HCT116 (cell line): ENCODE data around the gene LOXL1. TPM values are rescaled to one million over a fixed set of nuclear protein-coding genes. Genes with fewer than 3 reads are reported as not detected.

Source experiments
- ATAC-seq: fragments of 200-7000 bp; cut with Tn5 transposase; 2 replicates; pipeline ENCODE4 v1.9.1; 2020; ENCODE audit warnings: mild to moderate bottlenecking, moderate library complexity
- BruUV-seq: library from RNA; stranded (reverse); fragments of 400-500 nt; replicated peaks from 2 replicates; lab custom pipeline; 2021; lab: Mats Ljungman, UMichigan
- CTCF ChIA-PET: fragments of 300-600 bp; sonication (Branson Sonifier 250); formaldehyde crosslinking; loops from one replicate; lab custom pipeline; 2021; ENCODE audit warnings: antibody characterized with exemption; lab: Charles Lee
- POLR2A ChIA-PET: fragments of 300-600, 350-600 bp; sonication (Branson Sonifier 250); formaldehyde crosslinking; loops from one replicate; lab custom pipeline; 2021; ENCODE audit warnings: antibody characterized with exemption; lab: Charles Lee
- RAD21 ChIA-PET, 2 experiments: fragments of 300-600 bp; sonication (Branson Sonifier 250); formaldehyde crosslinking; loops; one replicate each; lab custom pipeline; 2023; ENCODE audit warnings: low total read pairs in 2 of 2; ENCODE audit not compliant: uncharacterized antibody in 2 of 2, unreplicated experiment in 2 of 2, low non-redundant PET in 1 of 2; lab: Charles Lee
- DNase-seq: peaks from one replicate; pipeline ENCODE4 v3.0.0-alpha.2; 2010; ENCODE audit warnings: low read depth, low spot score
- H2AFZ ChIP-seq: fragments of 200-600 bp; shearing (Covaris generic), sonication (generic); 2 replicates; pipeline ENCODE4 v1.6.1; 2017; ENCODE audit warnings: low read depth, mixed run types, mixed read lengths, antibody characterized with exemption, low read length; ENCODE audit not compliant: poor library complexity, severe bottlenecking
- H3K27ac ChIP-seq: 2 replicates; pipeline ENCODE4 v1.5.1; 2012; ENCODE audit warnings: low read depth, low read length
- H3K27me3 ChIP-seq: fragments of 200-600 bp; sonication (generic); 2 replicates; pipeline ENCODE4 v1.6.1; 2016; ENCODE audit warnings: mixed run types, low read length, mixed read lengths; ENCODE audit not compliant: insufficient read depth
- H3K36me3 ChIP-seq, 2 experiments: fragments of 200-500 bp in 1 of 2; fragments of 200-600 bp in 1 of 2; sonication (Bioruptor generic) in 1 of 2; sonication (generic) in 1 of 2; 2 replicates each; pipeline versions ENCODE4 v1.5.1 to v1.6.1; 2014 to 2016; ENCODE audit warnings: low read length in 2 of 2, inconsistent platforms in 1 of 2, mixed read lengths in 1 of 2, mixed run types in 1 of 2; ENCODE audit not compliant: insufficient read depth in 2 of 2, control insufficient read depth in 1 of 2
- H3K4me1 ChIP-seq, 2 experiments: fragments of 200-600 bp in 1 of 2; sonication (generic) in 1 of 2; 2 replicates each; pipeline versions ENCODE4 v1.5.1 to v1.6.1; 2012 to 2017; ENCODE audit warnings: low read length in 2 of 2, inconsistent platforms in 1 of 2, mild to moderate bottlenecking in 1 of 2, mixed read lengths in 1 of 2, mixed run types in 1 of 2, moderate library complexity in 1 of 2; ENCODE audit not compliant: insufficient read depth in 2 of 2, control insufficient read depth in 1 of 2
- H3K4me2 ChIP-seq: fragments of 200-600 bp; sonication (generic); 2 replicates; pipeline ENCODE4 v1.6.1; 2017; ENCODE audit warnings: mixed run types, low read length, mixed read lengths
- H3K4me3 ChIP-seq, 2 experiments: fragments of 200-600 bp in 1 of 2; sonication (generic) in 1 of 2; replicated peaks in 1 of 2; 2 replicates each; pipeline ENCODE4 v1.5.1; 2011 to 2016; ENCODE audit warnings: low read length in 2 of 2, control low read depth in 1 of 2, low read depth in 1 of 2, mild to moderate bottlenecking in 1 of 2, mixed read lengths in 1 of 2, mixed run types in 1 of 2
- H3K79me2 ChIP-seq: fragments of 200-600 bp; sonication (generic); 2 replicates; pipeline ENCODE4 v1.6.1; 2017; ENCODE audit warnings: mild to moderate bottlenecking, mixed run types, low read length, moderate library complexity, mixed read lengths; ENCODE audit not compliant: insufficient read depth
- H3K9ac ChIP-seq: fragments of 200-600 bp; sonication (generic); 2 replicates; pipeline ENCODE4 v1.6.1; 2016; ENCODE audit warnings: low read length, mixed read lengths
- H3K9me2 ChIP-seq: fragments of 200-600 bp; sonication (generic), shearing (Covaris generic); 2 replicates; pipeline ENCODE4 v1.6.1; 2017; ENCODE audit warnings: mixed run types, mild to moderate bottlenecking, moderate library complexity; ENCODE audit not compliant: insufficient read depth
- H3K9me3 ChIP-seq, 2 experiments: fragments of 200-500 bp in 1 of 2; fragments of 200-600 bp in 1 of 2; sonication (Bioruptor generic) in 1 of 2; sonication (generic) in 1 of 2; 2 replicates each; pipeline ENCODE4 v1.6.1; 2014 to 2017; ENCODE audit warnings: low read length in 2 of 2, mixed read lengths in 2 of 2, inconsistent platforms in 1 of 2, low read depth in 1 of 2, mild to moderate bottlenecking in 1 of 2, mixed run types in 1 of 2, moderate library complexity in 1 of 2; ENCODE audit not compliant: control insufficient read depth in 1 of 2, insufficient read depth in 1 of 2
- H4K20me1 ChIP-seq: fragments of 200-600 bp; sonication (generic), shearing (Covaris generic); 2 replicates; pipeline ENCODE4 v1.6.1; 2017; ENCODE audit warnings: mixed run types, mild to moderate bottlenecking, moderate library complexity; ENCODE audit not compliant: insufficient read depth
- CBX3 ChIP-seq: IDR thresholded peaks from 2 replicates; pipeline ENCODE4 v1.6.1; 2012; ENCODE audit warnings: low read depth
- EGR1 ChIP-seq: IDR thresholded peaks from 2 replicates; pipeline ENCODE4 v1.6.1; 2012; ENCODE audit warnings: low read depth
- EZH2phosphoT487 ChIP-seq: fragments of 200-600 bp; IDR thresholded peaks from 2 replicates; pipeline ENCODE4 v1.6.1; 2018; ENCODE audit warnings: antibody characterized with exemption, borderline replicate concordance
- JUND ChIP-seq: IDR thresholded peaks from 2 replicates; pipeline ENCODE4 v1.6.1; 2012
- POLR2A ChIP-seq: IDR thresholded peaks from 2 replicates; pipeline ENCODE4 v1.7.0; 2011; ENCODE audit warnings: borderline replicate concordance; ENCODE audit not compliant: insufficient read depth, insufficient read length; ENCODE audit errors: extremely low read depth
- SP1 ChIP-seq: IDR thresholded peaks from 2 replicates; pipeline ENCODE4 v1.6.1; 2012; ENCODE audit warnings: low read depth
- YY1 ChIP-seq: IDR thresholded peaks from 2 replicates; pipeline ENCODE4 v1.6.1; 2011; ENCODE audit warnings: low read length, low read depth, moderate library complexity, mild to moderate bottlenecking; ENCODE audit not compliant: insufficient replicate concordance; ENCODE audit errors: extremely low read depth
- ZFX ChIP-seq: fragments of 450-650 bp; IDR thresholded peaks from 2 replicates; pipeline ENCODE4 v1.6.1; 2017
- intact Hi-C: fragments of 100-400 bp; cut with micrococcal nuclease; formaldehyde crosslinking; loops from 2 replicates; pipeline ENCODE4 v1.10.0; 2022
- total RNA-seq: library from RNA; stranded (reverse); gene quantifications from one replicate; pipeline ENCODE4 v1.2.1, GENCODE V29; 2021; ENCODE audit not compliant: unreplicated experiment
- TF ChIP-seq, protein P1 (sequence below): IDR thresholded peaks from 2 replicates; pipeline ENCODE4 v1.6.1; 2012
- TF ChIP-seq, protein P2 (sequence below): IDR thresholded peaks from 2 replicates; pipeline ENCODE4 v1.6.1; 2012; ENCODE audit warnings: low read depth

LOXL1 gene
- total RNA-seq, 1 experiment from 2014 or later, result 14.9 TPM

DNA sequence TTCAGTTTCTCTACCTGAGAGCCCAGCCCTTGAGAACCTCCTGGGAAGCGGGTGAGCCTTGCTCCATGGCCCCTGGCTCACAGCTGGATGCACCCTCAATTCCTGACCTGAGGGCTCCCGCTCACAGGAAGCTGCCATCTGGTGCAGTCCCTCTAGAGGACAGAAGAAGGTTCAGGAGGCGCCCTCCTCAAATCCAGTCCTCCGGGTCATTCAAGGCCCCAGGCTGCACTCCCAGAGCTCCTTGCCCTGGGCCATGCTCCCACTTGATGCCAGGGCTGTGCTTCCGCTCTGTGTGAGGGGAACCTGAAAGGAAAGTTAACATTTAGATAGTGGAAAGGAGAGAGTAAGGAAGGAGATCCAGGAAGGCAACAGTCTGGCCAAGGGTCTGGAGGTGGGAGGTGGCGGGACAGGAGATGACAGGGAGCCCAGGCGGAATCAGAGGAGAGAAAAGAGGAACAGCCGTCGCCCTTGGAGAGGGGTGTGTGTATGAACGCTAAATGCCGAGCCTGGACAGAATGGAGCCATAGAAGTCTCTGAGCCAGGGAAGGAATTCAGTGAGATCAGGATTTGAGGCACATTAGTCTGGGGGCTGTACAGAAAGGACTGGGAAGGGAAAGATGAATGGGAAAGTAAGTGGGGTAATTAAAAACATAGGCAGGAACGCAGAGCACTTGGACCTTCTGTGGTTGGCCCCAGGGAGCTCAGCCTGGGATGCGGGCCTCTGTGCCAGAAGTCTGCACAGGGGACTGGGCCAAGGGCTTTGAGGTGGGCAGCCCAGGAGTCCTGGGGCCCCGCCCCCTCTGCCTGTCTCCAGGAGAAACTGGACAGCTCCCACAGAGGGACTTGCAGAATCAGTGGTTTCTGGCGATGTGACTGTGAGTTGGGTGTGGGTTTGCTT lies 26.8 kb upstream of the LOXL1 start:
- RAD21 ChIA-PET, result interaction anchor here in 1 of 2 experiments (0.6 kb wide), 1 partner anchor 66 kb away, joined by 3 read pairs; no protein-coding TSS in a partner anchor
- H3K9me3 ChIP-seq, result no peaks in the 10 kb centered on the region

More for the DNA sequence above, 26.8 kb upstream of the LOXL1 start:
- Histone ChIP-seq H4K20me1 (no peaks in the 10 kb centered on the region), H3K9me2 (no peaks in the 10 kb centered on the region), H3K9ac (no peak overlapping the region), H3K27me3 (no peaks in the 10 kb centered on the region), H3K4me3 (no peak overlapping the region), H3K27ac (no peak overlapping the region), H2AFZ (no peak overlapping the region), H3K4me2 (no peak overlapping the region), H3K79me2 (no peaks in the 10 kb centered on the region), H3K36me3 (no peaks in the 10 kb centered on the region), H3K4me1 (peaks cover 0 to 10% of the 10 kb centered on the region in 2 experiments; a peak in 1 of 4 replicates)
- intact Hi-C loops, result no loop called here
- ChIA-PET POLR2A (no interaction called here), CTCF (interaction anchor here (1.0 kb wide), 1 partner anchor 25 kb away, joined by 3 read pairs; no protein-coding TSS in a partner anchor)
- ATAC-seq, result no peak
- TF ChIP-seq ZFX, result no peak
- TF ChIP-seq SP1, result no peak
- TF ChIP-seq YY1, result no peak
- no peak for TF ChIP-seq CBX3
- TF ChIP-seq JUND, result no peak
- TF ChIP-seq, protein P1, sequence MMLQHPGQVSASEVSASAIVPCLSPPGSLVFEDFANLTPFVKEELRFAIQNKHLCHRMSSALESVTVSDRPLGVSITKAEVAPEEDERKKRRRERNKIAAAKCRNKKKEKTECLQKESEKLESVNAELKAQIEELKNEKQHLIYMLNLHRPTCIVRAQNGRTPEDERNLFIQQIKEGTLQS, result no peak
- no peak for TF ChIP-seq EGR1
- no peak for TF ChIP-seq POLR2A
- TF ChIP-seq EZH2phosphoT487, result no peak
- TF ChIP-seq, protein P2, sequence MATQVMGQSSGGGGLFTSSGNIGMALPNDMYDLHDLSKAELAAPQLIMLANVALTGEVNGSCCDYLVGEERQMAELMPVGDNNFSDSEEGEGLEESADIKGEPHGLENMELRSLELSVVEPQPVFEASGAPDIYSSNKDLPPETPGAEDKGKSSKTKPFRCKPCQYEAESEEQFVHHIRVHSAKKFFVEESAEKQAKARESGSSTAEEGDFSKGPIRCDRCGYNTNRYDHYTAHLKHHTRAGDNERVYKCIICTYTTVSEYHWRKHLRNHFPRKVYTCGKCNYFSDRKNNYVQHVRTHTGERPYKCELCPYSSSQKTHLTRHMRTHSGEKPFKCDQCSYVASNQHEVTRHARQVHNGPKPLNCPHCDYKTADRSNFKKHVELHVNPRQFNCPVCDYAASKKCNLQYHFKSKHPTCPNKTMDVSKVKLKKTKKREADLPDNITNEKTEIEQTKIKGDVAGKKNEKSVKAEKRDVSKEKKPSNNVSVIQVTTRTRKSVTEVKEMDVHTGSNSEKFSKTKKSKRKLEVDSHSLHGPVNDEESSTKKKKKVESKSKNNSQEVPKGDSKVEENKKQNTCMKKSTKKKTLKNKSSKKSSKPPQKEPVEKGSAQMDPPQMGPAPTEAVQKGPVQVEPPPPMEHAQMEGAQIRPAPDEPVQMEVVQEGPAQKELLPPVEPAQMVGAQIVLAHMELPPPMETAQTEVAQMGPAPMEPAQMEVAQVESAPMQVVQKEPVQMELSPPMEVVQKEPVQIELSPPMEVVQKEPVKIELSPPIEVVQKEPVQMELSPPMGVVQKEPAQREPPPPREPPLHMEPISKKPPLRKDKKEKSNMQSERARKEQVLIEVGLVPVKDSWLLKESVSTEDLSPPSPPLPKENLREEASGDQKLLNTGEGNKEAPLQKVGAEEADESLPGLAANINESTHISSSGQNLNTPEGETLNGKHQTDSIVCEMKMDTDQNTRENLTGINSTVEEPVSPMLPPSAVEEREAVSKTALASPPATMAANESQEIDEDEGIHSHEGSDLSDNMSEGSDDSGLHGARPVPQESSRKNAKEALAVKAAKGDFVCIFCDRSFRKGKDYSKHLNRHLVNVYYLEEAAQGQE, result no peak; the same call in 1 of the 2 replicates
- no peak for DNase-seq
- BruUV-seq, result no TSS peak
